Naive thymus-derived CD4-positive, alpha-beta T cell (primary cell): ENCODE results near the gene RBP5. TPM values are rescaled to one million over a fixed set of nuclear protein-coding genes. Genes with fewer than 3 reads are reported as not detected.
A peak's percentile ranks its signal among the peaks of the same experiment; 100 is the strongest.

Source experiments
- ATAC-seq: fragments of 150-1000 bp; cut with Tn5 transposase; 2 replicates; pipeline ENCODE4 v1.10.0; 2021; ENCODE audit warnings: mild to moderate bottlenecking, moderate library complexity
- CTCF ChIA-PET: fragments of 350-600 bp; sonication (Branson Sonifier 250); formaldehyde crosslinking; loops from one replicate; lab custom pipeline; 2021; ENCODE audit warnings: antibody characterized with exemption; lab: Charles Lee
- POLR2A ChIA-PET: fragments of 350-600 bp; sonication (Branson Sonifier 250); formaldehyde crosslinking; loops from one replicate; lab custom pipeline; 2021; ENCODE audit warnings: antibody characterized with exemption, inconsistent platforms; lab: Charles Lee
- DNase-seq, 9 donors: peaks; one replicate each; pipeline versions ENCODE4 v3.0.0 to v3.0.0-alpha.2; 2020 to 2022; ENCODE audit warnings: mixed read lengths in 1 of 9
- H3K27ac ChIP-seq: one replicate; pipeline ENCODE4 v1.7.0; 2013; ENCODE audit warnings: mild to moderate bottlenecking, low read depth, low read length, moderate library complexity
- H3K27me3 ChIP-seq, 2 donors: one replicate each; pipeline ENCODE4 v1.7.0; 2013; ENCODE audit warnings: low read length in 2 of 2, mild to moderate bottlenecking in 2 of 2, moderate library complexity in 2 of 2; ENCODE audit not compliant: control insufficient read depth in 2 of 2, insufficient read depth in 2 of 2
- H3K36me3 ChIP-seq, 3 experiments: 1 replicate in 2 of 3; 2 replicates in 1 of 3; pipeline ENCODE4 v1.7.0; 2013; ENCODE audit warnings: low read length in 3 of 3, mild to moderate bottlenecking in 3 of 3, moderate library complexity in 1 of 3; ENCODE audit not compliant: insufficient read depth in 3 of 3, control insufficient read depth in 2 of 3
- H3K4me1 ChIP-seq, 2 donors: one replicate each; pipeline ENCODE4 v1.7.0; 2013; ENCODE audit warnings: low read length in 2 of 2, mild to moderate bottlenecking in 2 of 2, moderate library complexity in 1 of 2; ENCODE audit not compliant: control insufficient read depth in 2 of 2, insufficient read depth in 2 of 2
- H3K4me3 ChIP-seq: 2 replicates; pipeline ENCODE4 v1.7.0; 2013; ENCODE audit warnings: mild to moderate bottlenecking, low read length
- H3K9me3 ChIP-seq, 3 experiments: 1 replicate in 2 of 3; 2 replicates in 1 of 3; pipeline ENCODE4 v1.7.0; 2013; ENCODE audit warnings: low read length in 3 of 3; ENCODE audit not compliant: control insufficient read depth in 2 of 3
- H3K27ac Mint-ChIP-seq, 9 donors: one replicate each; pipeline ENCODE4 v1.8.0; 2020 to 2022; ENCODE audit warnings: mixed read lengths in 9 of 9, mild to moderate bottlenecking in 8 of 9, moderate library complexity in 5 of 9, inconsistent platforms in 2 of 9
- H3K27me3 Mint-ChIP-seq, 5 donors: one replicate each; pipeline ENCODE4 v1.8.0; 2021 to 2022; ENCODE audit warnings: mixed read lengths in 5 of 5, mild to moderate bottlenecking in 1 of 5
- H3K36me3 Mint-ChIP-seq, 5 donors: one replicate each; pipeline ENCODE4 v1.8.0; 2020 to 2022; ENCODE audit warnings: mixed read lengths in 5 of 5, mild to moderate bottlenecking in 3 of 5, inconsistent platforms in 1 of 5
- H3K4me1 Mint-ChIP-seq, 7 donors: one replicate each; pipeline ENCODE4 v1.8.0; 2020 to 2022; ENCODE audit warnings: mixed read lengths in 7 of 7, mild to moderate bottlenecking in 3 of 7, inconsistent platforms in 1 of 7
- H3K4me3 Mint-ChIP-seq, 10 donors: one replicate each; pipeline ENCODE4 v1.8.0; 2020 to 2022; ENCODE audit warnings: mild to moderate bottlenecking in 10 of 10, mixed read lengths in 10 of 10, moderate library complexity in 6 of 10, inconsistent platforms in 2 of 10
- H3K9me3 Mint-ChIP-seq, 11 donors: one replicate each; pipeline ENCODE4 v1.8.0; 2020 to 2022; ENCODE audit warnings: mixed read lengths in 11 of 11, mild to moderate bottlenecking in 4 of 11, inconsistent platforms in 1 of 11, moderate library complexity in 1 of 11
- intact Hi-C, 2 donors: fragments of 100-400 bp; cut with micrococcal nuclease; formaldehyde crosslinking; loops; one replicate each; pipeline ENCODE4 v1.15.1; 2023
- polyA plus RNA-seq, 2 donors: library from polyadenylated mRNA; unstranded; fragments of 300-500 nt; fragmentation: Illumina TruSeq; gene quantifications; one replicate each; pipeline ENCODE4 v1.2.3, GENCODE V29; 2021
- total RNA-seq, 6 experiments: library from RNA in 5 of 6; stranded (reverse) in 5 of 6; gene quantifications; 1 replicate in 5 of 6; 2 replicates in 1 of 6; pipeline ENCODE4 v1.2.3 and lab custom pipeline; 2021 to 2026

Gene RBP5
- total and polyA plus RNA-seq, 7 experiments from 2014 or later = 0.46 to 1.4 (median 0.50) TPM; not detected in 4

DNA sequence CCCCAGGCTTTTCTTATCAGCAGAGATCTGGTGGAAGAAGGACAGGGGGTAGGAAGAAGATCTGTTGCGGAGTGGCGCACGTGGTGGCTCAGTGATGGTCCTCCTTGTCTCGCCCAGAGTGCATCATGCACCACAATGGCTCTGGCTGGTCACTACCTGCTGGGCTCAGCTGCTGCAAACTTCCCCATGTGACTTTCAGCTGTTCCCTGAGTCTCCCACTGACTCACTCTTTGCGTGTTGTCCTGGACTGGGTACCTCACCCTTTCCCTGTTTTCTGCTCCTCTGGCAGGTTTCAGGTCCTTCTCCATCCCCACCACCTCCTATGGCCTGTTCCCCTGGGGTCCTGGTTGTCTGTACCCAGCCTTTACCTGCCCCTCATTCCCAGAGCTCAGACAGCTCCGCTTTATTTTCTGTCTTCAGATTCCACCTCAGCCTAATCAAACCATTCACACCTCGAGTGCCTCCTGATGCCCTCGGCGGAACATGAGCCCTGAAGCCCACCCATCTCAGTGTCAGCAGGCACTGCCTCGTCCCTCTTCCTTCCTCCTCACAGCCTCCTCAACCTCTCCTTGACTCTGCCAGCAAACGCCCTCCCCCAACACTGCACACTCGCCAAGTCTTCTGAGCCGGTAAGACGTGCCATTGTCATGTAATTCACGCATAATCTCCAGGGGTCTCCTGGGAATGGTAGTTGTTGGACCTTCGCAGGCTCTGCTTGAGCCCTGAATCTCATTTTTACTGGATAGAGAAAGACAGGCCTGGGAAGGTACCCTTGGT lies 38.3 kb downstream of the RBP5 start:
- Histone ChIP-seq H3K9me3 (no peaks in the 10 kb centered on the region), H3K27me3 (no peaks in the 10 kb centered on the region), H3K4me1 (peaks cover 7 to 8% of the 10 kb centered on the region in 2 donors), H3K27ac (no peak overlapping the region), H3K36me3 (no peaks in the 10 kb centered on the region), H3K4me3 (no peak overlapping the region)
- intact Hi-C loops = loop anchor here in 1 of 2 donors (5.0 kb wide), 2 partner anchors 118 to 223 kb away; partner anchors contain the start of genes EMG1, PHB2 and TPI1
- Mint-ChIP-seq H3K9me3 (no peaks in the 10 kb centered on the region), H3K27me3 (no peaks in the 10 kb centered on the region), H3K4me1 (peaks cover 0 to 14% (median 9%) of the 10 kb centered on the region in 7 donors), H3K27ac (no peak overlapping the region), H3K36me3 (no peaks in the 10 kb centered on the region), H3K4me3 (peak overlapping the region in 1 of 10 donors; percentile 15)
- ChIA-PET POLR2A (no interaction called here), CTCF (interaction anchor here (0.6 to 1.3 kb wide), 3 partner anchors 19 to 401 kb away, joined by 3 to 7 read pairs (median 3); partner anchors contain the start of genes C1RL and ZNF384)
- ATAC-seq (no peak), DNase-seq (no peak)

DNA sequence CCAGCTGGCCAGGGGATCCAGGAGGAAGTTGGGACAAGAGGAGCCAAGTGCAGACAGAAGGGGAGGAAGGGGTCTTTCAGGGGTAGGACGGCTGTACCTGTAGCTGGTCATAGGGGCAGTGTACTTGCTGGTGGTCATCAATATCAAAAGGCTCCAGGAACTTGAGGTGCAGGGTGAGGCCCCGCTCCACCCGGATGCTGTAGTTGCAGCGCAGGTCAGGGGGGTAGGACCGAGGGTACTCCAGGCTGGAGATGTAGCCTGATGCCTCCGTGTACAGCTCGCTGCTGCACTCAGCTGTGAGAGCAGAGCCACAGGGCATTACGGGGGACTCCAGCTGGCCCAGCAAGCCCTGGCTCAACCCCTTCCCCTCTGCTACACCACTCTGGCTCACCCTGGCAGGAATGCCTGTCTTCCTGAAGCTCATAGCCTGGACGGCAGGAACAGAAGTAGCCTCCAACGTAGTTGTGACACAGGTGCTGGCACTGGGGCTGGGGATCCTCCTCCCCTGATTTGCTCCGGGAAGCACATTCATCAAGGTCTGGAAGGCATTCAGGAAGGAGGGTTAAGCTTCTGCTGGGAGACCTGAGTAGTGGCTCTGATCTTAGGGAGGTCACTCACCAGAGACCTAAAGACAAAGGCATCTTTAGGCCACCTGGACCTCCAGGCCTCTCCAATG lies 39.4 kb downstream of the RBP5 start:
- CTCF ChIA-PET = interaction anchor here (0.6 to 1.2 kb wide), 2 partner anchors 11 to 22 kb away, joined by 4 read pairs; no protein-coding TSS in a partner anchor
- Mint-ChIP-seq H3K36me3 (no peaks in the 10 kb centered on the region), H3K4me3 (no peak overlapping the region), H3K9me3 (no peaks in the 10 kb centered on the region), H3K4me1 (peaks cover 0 to 14% (median 9%) of the 10 kb centered on the region in 7 donors), H3K27me3 (no peaks in the 10 kb centered on the region), H3K27ac (peak overlapping the region in 1 of 9 donors; percentile 33)
- H3K4me3 ChIP-seq = no peak overlapping the region
- POLR2A ChIA-PET = no interaction called here
- no peak for ATAC-seq
- H3K27me3 ChIP-seq = no peaks in the 10 kb centered on the region
- H3K36me3 ChIP-seq = no peaks in the 10 kb centered on the region
- peaks cover 7 to 8% of the 10 kb centered on the region in 2 donors for H3K4me1 ChIP-seq
- intact Hi-C loops = no loop called here
- no peak for DNase-seq
- no peaks in the 10 kb centered on the region for H3K9me3 ChIP-seq
- H3K27ac ChIP-seq = no peak overlapping the region

DNA sequence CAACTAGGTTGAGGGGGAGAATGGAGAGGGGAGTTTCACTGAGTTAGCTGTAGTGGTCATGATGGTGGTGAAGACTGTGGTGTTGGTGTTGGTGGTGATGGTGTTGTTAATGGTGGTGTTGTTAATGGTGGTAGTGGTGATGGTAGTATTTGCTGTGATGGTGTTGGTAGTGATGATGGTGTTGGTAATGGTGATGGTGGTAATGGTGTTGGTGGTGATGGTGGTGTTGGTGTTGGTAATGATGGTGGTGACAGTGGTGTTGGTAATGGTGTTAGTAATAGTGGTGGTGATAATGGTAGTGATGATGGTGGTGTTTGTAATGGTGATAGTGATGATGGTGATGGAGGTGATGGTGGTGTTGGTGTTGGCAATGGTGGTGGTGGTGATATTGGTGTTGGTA lies 45.6 kb downstream of the RBP5 start:
- H3K27ac Mint-ChIP-seq = no peak overlapping the region
- intact Hi-C loops = no loop called here
- no peak overlapping the region for H3K27ac ChIP-seq
- no peak overlapping the region for H3K4me3 Mint-ChIP-seq
- no peaks in the 10 kb centered on the region for H3K36me3 ChIP-seq
- no peaks in the 10 kb centered on the region for H3K9me3 ChIP-seq
- H3K27me3 Mint-ChIP-seq = peaks cover 0 to 4% (median 0%) of the 10 kb centered on the region in 5 donors
- ChIA-PET CTCF (no interaction called here), POLR2A (no interaction called here)
- H3K36me3 Mint-ChIP-seq = peaks cover 0 to 12% (median 6%) of the 10 kb centered on the region in 5 donors
- H3K4me1 Mint-ChIP-seq = no peaks in the 10 kb centered on the region
- ATAC-seq = no peak
- no peak for DNase-seq
- peaks cover 0 to 6% (median 0%) of the 10 kb centered on the region in 11 donors for H3K9me3 Mint-ChIP-seq
- no peaks in the 10 kb centered on the region for H3K27me3 ChIP-seq
- no peak overlapping the region for H3K4me3 ChIP-seq
- no peaks in the 10 kb centered on the region for H3K4me1 ChIP-seq

DNA sequence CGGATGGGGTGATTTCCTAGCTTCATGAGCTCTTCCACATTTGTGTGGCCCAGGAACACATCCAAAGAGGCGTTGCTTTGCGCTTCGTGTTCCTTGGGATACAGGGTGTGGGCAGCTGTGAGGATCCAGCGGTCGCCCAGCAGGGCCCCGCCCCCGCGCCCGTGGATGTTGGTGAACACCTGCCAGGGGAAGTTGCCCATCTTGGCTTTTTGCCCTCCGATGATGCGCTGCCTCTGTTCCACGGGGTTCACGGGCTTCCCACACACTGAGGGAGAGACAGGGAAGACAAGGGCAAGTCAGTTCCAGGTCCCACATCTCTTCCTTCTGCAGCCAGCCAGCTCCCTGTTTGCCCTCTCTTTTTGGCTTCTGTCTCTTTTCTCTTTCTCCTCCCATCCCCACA lies 47.7 kb downstream of the RBP5 start:
- Histone ChIP-seq H3K9me3 (no peaks in the 10 kb centered on the region), H3K36me3 (no peaks in the 10 kb centered on the region), H3K4me1 (no peaks in the 10 kb centered on the region), H3K27me3 (no peaks in the 10 kb centered on the region), H3K4me3 (no peak overlapping the region), H3K27ac (no peak overlapping the region)
- Mint-ChIP-seq H3K36me3 (peaks cover 0 to 12% (median 6%) of the 10 kb centered on the region in 5 donors), H3K4me1 (no peaks in the 10 kb centered on the region), H3K9me3 (peaks cover 0 to 6% (median 0%) of the 10 kb centered on the region in 11 donors), H3K27ac (no peak overlapping the region), H3K27me3 (peaks cover 0 to 13% (median 5%) of the 10 kb centered on the region in 5 donors), H3K4me3 (no peak overlapping the region)
- DNase-seq = no peak
- CTCF ChIA-PET = interaction anchor here (0.5 kb wide), 1 partner anchor 160 kb away, joined by 4 read pairs; no protein-coding TSS in a partner anchor
- no peak for ATAC-seq
- intact Hi-C loops = no loop called here
- POLR2A ChIA-PET = no interaction called here

DNA sequence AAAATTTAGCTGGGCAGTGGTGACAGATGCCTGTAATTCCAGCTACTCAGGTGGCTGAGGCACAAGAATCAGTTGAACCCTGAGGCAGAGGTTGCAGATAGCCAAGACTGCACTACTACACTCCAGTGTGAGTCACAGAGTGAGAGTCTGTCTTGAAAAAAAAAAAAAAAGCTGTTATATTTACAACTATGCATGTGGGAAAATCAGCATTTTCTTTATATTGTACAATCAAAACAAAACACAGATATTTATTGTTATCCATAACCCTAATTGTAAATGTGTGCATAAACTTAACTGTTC lies 48.9 kb downstream of the RBP5 start:
- POLR2A ChIA-PET = no interaction called here

DNA sequence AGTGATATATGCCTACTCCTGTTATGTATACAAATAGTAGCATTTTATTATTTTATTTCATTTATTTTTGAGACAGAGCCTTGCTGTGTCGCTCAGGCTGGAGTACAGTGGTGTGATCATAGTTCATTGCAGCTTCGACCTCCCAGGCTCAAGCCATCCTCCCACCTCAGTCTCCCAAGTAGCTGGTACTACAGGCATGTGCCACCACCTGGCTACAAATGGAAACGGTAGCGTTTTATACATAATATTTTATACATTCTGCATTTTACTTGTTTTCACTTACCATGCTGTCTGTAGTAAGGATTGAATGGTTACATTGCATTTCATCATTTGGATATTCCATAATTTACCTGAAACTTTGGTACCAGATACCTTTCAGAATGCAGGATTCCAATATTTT lies 50.5 kb downstream of the RBP5 start:
- Histone ChIP-seq H3K36me3 (no peaks in the 10 kb centered on the region), H3K4me3 (no peak overlapping the region), H3K27me3 (no peaks in the 10 kb centered on the region), H3K4me1 (no peaks in the 10 kb centered on the region), H3K9me3 (no peaks in the 10 kb centered on the region), H3K27ac (no peak overlapping the region)
- CTCF ChIA-PET = no interaction called here
- Mint-ChIP-seq H3K27ac (no peak overlapping the region), H3K4me3 (no peak overlapping the region), H3K36me3 (peaks cover 0 to 9% (median 3%) of the 10 kb centered on the region in 5 donors), H3K27me3 (peaks cover 0 to 33% (median 5%) of the 10 kb centered on the region in 5 donors), H3K9me3 (peaks cover 0 to 3% (median 0%) of the 10 kb centered on the region in 11 donors), H3K4me1 (peaks cover 0 to 5% (median 0%) of the 10 kb centered on the region in 7 donors)
- intact Hi-C loops = no loop called here
- ATAC-seq (no peak), DNase-seq (no peak)
- POLR2A ChIA-PET = no interaction called here

More for the DNA sequence above, 48.9 kb downstream of the RBP5 start:
- Mint-ChIP-seq H3K36me3 (peaks cover 0 to 12% (median 6%) of the 10 kb centered on the region in 5 donors), H3K9me3 (peaks cover 0 to 6% (median 0%) of the 10 kb centered on the region in 11 donors), H3K27me3 (peaks cover 0 to 21% (median 5%) of the 10 kb centered on the region in 5 donors), H3K4me3 (no peak overlapping the region), H3K27ac (no peak overlapping the region), H3K4me1 (peaks cover 0 to 5% (median 0%) of the 10 kb centered on the region in 7 donors)
- CTCF ChIA-PET = no interaction called here
- intact Hi-C loops = no loop called here
- no peaks in the 10 kb centered on the region for H3K36me3 ChIP-seq
- DNase-seq (no peak), ATAC-seq (no peak)
- H3K9me3 ChIP-seq = no peaks in the 10 kb centered on the region
- H3K27ac ChIP-seq = no peak overlapping the region
- no peaks in the 10 kb centered on the region for H3K27me3 ChIP-seq
- H3K4me1 ChIP-seq = no peaks in the 10 kb centered on the region
- H3K4me3 ChIP-seq = no peak overlapping the region
